HTERT RPE-1 (cell line): ENCODE measurements around the gene DOP1A.

Experiments
- in situ Hi-C: fragments of 300-500 bp; cut with MboI; formaldehyde crosslinking; loops from 4 replicates; pipeline ENCODE4 v1.14.3; 2020; ENCODE audit warnings: low sequenced_read_pairs

The DOP1A gene

DNA sequence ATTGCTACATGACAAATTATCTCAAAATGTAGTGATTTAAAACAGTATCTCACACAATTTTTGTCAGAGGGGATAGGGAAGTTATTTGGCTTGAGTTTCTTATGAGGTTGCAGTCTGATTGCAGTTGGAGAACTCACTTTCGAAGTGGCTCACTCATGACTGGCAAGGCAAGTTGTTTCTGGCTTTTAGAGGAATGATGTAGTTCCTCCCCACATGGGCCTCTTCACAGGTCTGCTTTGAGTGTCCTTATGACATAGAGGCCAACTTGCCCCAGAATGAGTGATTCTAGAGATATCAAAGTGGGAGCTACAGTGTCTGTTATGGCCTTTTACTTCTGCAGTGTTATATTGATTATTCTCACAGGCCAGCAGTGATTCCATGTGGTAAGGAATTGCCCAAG is 6.1 kb downstream of the DOP1A start:
- in situ Hi-C loops, result no loop called here

DNA sequence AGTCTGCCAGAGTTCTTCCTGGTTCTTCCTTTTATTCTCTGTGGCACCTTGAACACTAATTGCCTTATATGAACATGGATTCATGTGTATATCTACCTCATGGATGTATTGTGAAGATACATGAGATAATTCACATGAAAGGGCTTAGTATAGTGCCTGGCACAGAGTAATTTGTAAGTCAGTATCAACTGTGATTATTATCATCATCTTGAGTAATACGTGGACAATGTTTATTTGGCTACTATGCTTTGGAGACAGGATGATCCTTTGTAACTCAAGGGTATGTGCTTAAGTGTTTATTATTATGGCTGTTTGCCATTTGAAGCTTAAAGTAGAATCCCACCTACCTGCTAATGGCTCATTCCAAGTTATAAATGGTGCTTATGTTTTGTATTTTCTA is 16.0 kb downstream of the DOP1A start:
- in situ Hi-C loops, result no loop called here

GRCh38 chr6:83086751-83087150 is 19.3 kb downstream of the DOP1A start:
- in situ Hi-C loops, result no loop called here

DNA sequence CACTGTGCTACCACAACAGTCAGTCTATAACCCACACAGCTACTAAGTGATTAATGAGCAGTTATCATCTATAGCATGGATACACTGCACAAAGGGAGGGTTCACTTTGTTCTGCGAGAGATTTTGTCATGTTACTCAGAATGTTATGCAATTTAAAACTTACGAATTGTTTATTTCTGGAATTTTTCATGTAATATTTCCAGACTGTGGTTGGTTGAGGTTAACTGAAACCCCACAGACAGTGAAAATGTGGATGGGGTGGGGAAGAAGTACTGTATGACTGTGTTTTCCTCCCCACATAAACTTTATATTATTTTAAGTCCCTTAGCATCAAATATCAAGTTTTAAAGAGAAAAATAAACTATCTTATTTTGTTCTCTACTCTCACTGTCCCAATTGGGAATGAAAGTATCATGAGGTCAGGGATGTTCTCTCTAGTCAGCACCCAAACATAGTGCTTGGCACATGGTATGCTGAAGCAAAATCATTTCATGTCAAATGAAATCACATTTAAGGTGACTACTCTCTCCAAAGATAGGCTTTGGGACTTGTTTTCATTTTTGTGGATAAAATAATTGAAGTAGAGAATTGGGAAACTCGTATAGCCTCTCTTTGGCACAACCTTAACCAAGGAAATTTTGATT is 25.4 kb downstream of the DOP1A start:
- in situ Hi-C loops, result no loop called here

DNA sequence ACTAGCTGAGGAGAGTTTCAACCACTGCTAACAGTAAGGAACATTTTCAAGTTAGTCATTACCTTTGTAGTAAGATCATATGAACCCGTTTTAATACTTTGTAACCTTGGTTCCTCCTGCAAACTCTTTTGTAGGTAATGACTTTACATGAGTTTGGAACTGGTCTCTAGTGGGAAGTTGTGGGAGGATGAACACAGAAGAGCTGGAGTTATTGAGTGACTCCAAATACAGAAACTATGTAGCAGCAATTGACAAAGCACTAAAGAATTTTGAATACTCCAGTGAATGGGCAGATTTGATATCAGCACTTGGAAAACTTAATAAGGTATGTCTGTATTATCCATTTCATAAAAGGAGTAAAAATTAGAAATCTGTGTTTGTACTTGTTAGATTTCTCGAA is 29.3 kb downstream of the DOP1A start:
- in situ Hi-C loops, result no loop called here

DNA sequence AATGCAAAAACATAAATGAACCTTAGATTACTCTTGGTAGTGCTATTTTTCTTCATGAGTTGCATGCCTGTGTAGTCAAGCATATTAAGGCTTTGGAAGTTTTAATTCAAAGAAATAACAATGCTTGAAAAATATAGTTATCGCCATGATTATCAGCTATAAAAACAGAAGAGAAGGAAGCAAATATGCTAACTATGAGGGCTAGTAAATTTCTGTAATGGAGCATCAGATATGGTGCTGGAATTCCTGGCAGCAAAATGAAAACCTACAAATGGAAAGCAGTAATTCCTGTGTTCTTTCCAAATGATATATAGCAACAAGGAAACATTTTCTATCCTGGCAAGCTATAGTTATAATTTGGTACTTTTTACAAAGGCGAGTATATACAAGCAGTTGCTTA is 29.7 kb downstream of the DOP1A start:
- in situ Hi-C loops, result no loop called here

DNA sequence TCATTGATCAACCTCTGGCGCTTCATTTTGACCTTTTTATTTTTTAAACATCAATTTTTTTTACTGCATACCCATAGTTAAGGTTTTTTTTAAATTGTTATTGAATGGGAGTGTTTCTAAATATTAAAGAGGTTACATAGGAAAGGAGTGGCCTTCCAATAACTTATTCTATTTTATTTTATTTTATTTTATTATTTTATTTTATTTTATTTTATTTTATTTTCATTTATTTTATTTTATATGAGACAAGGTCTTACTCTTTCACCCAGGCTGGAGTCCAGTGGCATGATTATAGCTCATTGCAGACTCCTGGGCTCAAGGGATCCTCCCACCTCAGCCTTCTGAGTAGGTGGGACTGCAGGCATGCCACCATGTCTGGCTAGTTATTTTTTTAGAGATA is 30.2 kb downstream of the DOP1A start:
- in situ Hi-C loops, result no loop called here

DNA sequence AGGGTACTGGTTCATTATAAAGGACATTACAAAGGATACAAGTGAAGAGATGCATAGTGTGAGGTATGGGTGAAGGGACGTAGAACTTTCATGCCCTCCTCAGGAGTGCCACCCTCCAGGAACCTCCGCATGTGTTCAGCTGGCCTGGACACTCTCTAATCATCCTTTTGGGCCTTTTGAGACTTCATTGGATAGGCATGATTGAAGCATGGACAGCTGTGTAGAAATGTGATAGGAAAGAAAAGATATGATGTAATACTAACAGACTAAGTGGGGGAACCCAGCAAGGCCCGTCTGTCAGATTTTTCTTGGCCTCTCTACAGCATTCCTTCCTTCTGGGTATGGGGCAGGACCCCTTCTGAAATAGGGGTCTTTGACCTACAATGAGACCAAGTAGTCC is 31.1 kb downstream of the DOP1A start:
- in situ Hi-C loops, result no loop called here

- in situ Hi-C loops, result no loop called here
Observed at GRCh38 chr6:83108378-83108777, 40.9 kb downstream of the DOP1A start.

GRCh38 chr6:83113258-83113657 is 45.8 kb downstream of the DOP1A start:
- in situ Hi-C loops, result no loop called here

DNA sequence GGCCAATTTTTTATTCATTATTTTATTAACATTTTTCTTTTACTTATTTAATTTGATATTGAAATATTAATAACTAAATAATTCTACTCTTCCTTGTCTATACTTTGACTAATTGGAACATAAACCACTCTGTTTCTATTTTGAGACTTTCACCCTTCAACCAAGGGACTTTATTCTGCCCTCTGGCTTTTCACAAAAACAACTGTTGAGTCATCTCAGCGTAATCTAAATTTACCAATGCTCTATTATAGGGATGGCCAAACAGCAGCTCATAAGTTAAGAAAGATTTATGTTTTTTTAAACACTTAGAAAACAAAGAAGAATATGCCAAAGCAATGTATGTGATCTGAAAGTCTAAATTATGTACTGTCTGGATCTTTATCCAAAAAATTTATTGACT is 46.7 kb downstream of the DOP1A start:
- in situ Hi-C loops, result no loop called here

- in situ Hi-C loops, result no loop called here
Observed at GRCh38 chr6:83117802-83118201, 50.3 kb downstream of the DOP1A start.

DNA sequence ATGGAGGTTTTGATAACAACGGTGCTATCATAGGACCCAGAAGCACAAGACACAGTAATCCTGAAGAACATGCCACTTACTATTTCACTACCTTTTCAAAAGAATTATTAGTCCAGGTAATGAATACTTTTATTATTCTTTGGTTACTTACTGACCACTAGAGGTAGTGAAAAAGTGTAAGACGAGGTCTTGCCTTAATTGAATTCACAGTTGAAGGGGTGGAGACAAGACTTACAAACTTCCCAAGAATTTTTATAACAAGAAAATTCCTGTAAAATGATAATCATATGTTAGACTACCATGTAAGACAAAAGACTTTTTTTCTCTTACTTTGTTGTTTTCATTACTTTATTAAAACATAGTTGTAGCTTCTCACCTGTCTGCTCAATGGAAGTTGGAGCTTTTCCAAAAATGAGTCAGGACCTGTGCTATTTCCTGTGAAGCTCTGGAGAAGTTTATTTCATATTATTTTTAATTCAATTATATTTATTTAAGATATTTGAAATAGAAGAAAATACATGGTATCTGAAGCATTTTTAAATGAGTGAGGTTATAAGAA is 52.4 kb downstream of the DOP1A start:
- in situ Hi-C loops, result no loop called here

DNA sequence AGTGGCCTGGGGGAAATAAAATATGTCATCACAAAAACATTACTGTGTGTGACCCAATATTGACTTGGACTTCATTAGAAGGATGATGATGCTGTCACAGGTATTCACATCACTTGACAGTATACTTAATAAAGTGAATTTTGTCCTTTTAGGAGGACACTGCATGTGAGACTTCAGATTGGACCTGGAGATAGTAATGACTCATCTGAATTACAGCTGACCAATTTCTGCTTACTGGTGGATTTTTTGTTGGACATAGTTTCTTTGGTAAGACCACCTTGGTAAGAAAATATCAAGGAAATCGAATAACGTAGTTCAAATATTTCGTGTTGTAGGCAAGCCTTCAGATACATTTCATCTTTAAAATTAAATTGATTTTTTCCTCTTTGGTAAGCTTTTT is 57.1 kb downstream of the DOP1A start:
- in situ Hi-C loops, result no loop called here

DNA sequence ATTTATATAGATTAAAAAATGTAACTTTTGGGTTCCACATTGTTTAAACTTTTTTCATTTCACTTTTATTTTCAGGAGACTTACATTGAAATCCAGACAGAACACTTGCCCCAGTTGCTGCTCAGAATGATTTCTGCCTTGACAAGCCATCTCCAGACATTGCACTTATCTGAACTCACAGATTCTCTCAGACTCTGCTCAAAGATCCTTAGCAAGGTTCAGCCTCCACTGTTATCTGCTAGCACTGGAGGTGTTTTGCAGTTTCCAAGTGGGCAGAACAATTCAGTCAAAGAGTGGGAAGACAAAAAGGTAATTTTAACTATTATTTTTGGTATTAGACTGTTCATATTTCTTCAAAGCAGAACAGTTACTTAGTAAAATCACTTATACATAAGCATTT is 58.0 kb downstream of the DOP1A start:
- in situ Hi-C loops, result no loop called here

- in situ Hi-C loops, result no loop called here
Observed at GRCh38 chr6:83126223-83126622, 58.8 kb downstream of the DOP1A start.

DNA sequence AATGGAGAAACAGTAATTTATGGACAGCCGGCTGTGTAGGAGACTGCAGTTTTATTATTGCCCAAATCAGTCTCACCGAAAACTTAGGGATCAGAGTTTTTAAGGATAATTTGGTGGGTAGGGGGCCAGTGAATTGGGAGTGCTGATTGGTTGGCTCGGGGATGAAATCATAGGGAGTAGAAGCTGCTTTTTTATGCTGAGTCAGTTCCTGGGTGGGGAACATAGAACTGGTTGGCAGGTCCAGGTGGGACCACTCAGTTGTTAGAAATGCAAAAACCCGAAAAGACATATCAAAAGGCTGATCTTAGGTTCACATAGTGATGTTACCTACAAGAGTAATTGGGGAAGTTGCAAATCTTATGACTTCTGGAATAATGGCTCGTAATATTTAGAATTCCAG is 59.3 kb downstream of the DOP1A start:
- in situ Hi-C loops, result no loop called here

GRCh38 chr6:83127258-83127657 is 59.8 kb downstream of the DOP1A start:
- in situ Hi-C loops, result no loop called here

GRCh38 chr6:83127976-83128375 is 60.5 kb downstream of the DOP1A start:
- in situ Hi-C loops, result no loop called here

DNA sequence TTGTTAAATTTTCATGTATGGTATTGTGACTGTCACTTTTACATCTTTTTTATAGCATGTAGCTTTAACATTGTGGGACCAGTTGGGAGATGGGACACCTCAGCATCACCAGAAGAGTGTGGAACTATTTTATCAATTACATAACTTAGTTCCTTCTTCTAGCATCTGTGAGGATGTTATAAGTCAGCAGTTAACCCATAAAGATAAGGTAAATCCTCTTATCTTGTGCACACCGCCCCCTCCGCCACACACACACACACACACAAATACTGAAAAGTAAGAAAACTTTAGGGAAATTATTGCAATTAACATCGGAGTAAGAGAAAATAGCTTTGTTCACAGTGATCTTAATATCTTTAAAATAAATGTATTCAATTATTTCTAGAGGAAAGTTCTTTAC is 64.7 kb downstream of the DOP1A start:
- in situ Hi-C loops, result no loop called here

DNA sequence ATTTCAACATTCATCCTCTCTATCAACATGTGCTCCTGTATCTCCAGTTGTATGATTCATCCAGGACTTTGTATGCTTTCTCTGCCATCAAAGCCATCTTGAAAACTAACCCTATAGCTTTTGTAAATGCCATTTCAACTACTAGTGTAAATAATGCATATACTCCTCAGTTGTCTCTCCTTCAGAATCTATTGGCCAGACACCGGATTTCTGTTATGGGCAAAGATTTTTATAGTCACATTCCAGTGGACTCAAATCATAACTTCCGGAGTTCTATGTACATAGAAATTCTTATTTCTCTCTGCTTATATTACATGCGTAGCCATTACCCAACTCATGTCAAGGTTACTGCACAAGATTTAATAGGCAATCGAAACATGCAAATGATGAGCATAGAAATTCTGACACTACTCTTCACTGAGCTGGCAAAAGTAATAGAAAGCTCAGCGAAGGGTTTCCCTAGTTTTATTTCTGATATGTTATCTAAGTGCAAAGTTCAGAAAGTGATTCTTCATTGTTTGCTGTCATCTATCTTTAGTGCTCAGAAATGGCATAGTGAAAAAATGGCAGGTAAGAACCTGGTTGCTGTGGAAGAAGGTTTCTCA is 70.7 kb downstream of the DOP1A start:
- in situ Hi-C loops, result no loop called here

GRCh38 chr6:83138758-83139157 is 71.3 kb downstream of the DOP1A start:
- in situ Hi-C loops, result no loop called here

DNA sequence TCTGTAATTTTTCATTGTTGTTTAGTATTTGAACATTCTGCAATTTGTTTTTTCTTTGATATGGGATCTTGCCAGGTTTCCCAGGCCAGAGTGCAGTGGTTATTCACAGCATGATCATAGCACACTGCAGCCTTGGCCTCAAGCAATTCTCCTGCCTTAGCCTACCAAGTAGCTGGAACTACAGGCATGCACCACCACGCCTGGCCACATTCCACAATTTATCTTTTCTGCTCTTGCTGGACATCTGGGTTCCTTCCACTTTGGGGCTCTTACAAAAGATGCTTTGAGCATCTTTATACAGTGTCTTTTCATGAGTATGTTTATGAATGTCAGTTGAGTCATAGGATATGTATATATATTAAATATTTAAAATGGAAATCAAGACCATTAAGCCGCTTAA is 83.6 kb downstream of the DOP1A start:
- in situ Hi-C loops, result no loop called here
